Measurements from ENCODE around the gene COL5A2.

The COL5A2 gene

GRCh38 chr2:189047171-189047888 lies 132.2 kb downstream of the COL5A2 start:
- no peak for DNase-seq

- DNase-seq, result no peak
Observed at GRCh38 chr2:189046320-189046719, 133.2 kb downstream of the COL5A2 start.

- no peak for DNase-seq
Observed at GRCh38 chr2:189045836-189046235, 133.7 kb downstream of the COL5A2 start.

GRCh38 chr2:189037518-189037917 lies 142.0 kb downstream of the COL5A2 start:
- DNase-seq, result no peak

GRCh38 chr2:189024901-189025618 lies 154.5 kb downstream of the COL5A2 start:
- no peak for DNase-seq

GRCh38 chr2:189022492-189022891 lies 157.1 kb downstream of the COL5A2 start:
- no peak for DNase-seq

GRCh38 chr2:189022053-189022481 lies 157.5 kb downstream of the COL5A2 start:
- no peak for DNase-seq

GRCh38 chr2:189020179-189020578 lies 159.4 kb downstream of the COL5A2 start:
- DNase-seq, result no peak

- DNase-seq, result no peak
Observed at GRCh38 chr2:189018631-189019030, 160.9 kb downstream of the COL5A2 start.

- DNase-seq, result no peak
Observed at GRCh38 chr2:189016311-189016861, 163.2 kb downstream of the COL5A2 start.

- no peak for DNase-seq
Observed at GRCh38 chr2:189015359-189015758, 164.2 kb downstream of the COL5A2 start.

GRCh38 chr2:189014449-189015138 lies 165.0 kb downstream of the COL5A2 start:
- no peak for DNase-seq

GRCh38 chr2:189013671-189014448 lies 165.7 kb downstream of the COL5A2 start:
- no peak for DNase-seq

- DNase-seq, result no peak
Observed at GRCh38 chr2:189013031-189013430, 166.5 kb downstream of the COL5A2 start.

GRCh38 chr2:189012351-189012750 lies 167.2 kb downstream of the COL5A2 start:
- no peak for DNase-seq

GRCh38 chr2:189010536-189010935 lies 169.0 kb downstream of the COL5A2 start:
- DNase-seq, result no peak

- no peak for DNase-seq
Observed at GRCh38 chr2:189008555-189009262, 170.9 kb downstream of the COL5A2 start.

- DNase-seq, result no peak
Observed at GRCh38 chr2:189002079-189002478, 177.5 kb downstream of the COL5A2 start.

- no peak for DNase-seq
Observed at GRCh38 chr2:189000221-189000620, 179.3 kb downstream of the COL5A2 start.

GRCh38 chr2:188997263-188997662 lies 182.3 kb downstream of the COL5A2 start:
- DNase-seq, result no peak

- no peak for DNase-seq
Observed at GRCh38 chr2:188993247-188993646, 186.3 kb downstream of the COL5A2 start.

GRCh38 chr2:188986839-188987238 lies 192.7 kb downstream of the COL5A2 start:
- no peak for DNase-seq
